Activated CD8-positive, alpha-beta memory T cell treated with anti-CD3 and anti-CD28 coated beads, Interleukin-2, amount 50 U/mL, for 4 hours (primary cell): Measurements from ENCODE around the gene F12.
"Not testable (repeated sequence)": the region's sequence is repeated elsewhere in the genome, so short reads cannot be mapped to it uniquely, and the experiment has no call there.

Source experiments
- DNase-seq: peaks from one replicate; pipeline ENCODE4 v3.0.0-alpha.2; 2020

The F12 gene

DNA sequence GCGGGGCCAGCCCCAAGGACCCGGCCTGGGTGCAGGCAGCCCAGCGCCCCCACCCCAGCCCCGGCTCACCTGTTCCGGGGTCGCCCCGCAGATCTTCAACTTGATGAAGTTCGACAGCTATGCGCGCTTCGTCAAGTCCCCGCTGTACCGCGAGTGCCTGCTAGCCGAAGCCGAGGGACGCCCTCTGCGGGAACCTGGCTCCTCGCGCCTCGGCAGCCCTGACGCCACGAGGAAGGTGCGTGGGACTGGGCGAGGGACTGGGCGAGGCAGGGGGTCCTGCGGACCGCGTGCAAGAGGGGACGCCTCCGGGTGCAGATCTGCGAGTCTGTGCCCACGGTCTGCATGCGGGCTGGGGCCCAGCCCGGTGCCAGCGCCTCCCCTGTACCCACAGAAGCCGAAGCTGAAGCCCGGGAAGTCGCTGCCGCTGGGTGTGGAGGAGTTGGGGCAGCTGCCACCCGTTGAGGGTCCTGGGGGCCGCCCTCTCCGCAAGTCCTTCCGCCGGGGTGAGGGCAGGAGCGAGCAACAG, 42.0 kb downstream of the F12 start:
- DNase-seq: no peak

DNA sequence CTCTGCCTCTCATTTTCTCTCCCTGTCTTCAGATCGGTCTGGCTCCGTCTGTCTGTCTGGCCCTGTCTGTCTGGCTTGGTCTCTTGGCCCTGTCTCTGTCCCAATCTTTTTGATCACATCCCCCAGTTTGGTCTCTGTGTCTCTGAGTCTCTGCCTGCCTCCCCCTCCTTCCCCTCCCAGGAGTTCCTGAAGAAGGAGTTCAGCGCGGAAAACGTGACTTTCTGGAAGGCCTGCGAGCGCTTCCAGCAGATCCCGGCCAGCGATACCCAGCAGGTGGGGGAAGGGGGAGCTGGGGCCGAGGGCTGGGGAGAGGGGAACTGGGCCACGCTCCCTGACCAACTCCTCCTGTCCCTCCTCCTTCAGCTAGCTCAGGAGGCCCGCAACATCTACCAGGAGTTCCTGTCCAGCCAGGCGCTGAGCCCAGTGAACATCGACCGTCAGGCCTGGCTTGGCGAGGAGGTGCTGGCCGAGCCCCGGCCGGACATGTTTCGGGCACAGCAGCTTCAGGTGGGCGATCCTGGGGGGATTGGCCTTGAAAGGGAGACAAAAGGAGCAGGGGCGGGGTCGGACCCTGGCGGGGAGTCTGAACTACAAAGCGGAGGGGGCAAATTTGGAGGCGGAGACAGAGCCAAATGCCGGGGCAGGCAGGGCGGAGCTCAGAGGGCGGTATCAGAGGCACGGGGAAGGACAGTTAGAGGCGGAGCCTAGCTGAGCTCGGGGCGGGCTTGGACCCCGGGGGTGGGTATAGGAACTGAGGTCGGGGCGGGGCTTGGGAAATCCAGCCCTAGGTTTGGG, 42.6 kb downstream of the F12 start:
- DNase-seq: no peak

DNA sequence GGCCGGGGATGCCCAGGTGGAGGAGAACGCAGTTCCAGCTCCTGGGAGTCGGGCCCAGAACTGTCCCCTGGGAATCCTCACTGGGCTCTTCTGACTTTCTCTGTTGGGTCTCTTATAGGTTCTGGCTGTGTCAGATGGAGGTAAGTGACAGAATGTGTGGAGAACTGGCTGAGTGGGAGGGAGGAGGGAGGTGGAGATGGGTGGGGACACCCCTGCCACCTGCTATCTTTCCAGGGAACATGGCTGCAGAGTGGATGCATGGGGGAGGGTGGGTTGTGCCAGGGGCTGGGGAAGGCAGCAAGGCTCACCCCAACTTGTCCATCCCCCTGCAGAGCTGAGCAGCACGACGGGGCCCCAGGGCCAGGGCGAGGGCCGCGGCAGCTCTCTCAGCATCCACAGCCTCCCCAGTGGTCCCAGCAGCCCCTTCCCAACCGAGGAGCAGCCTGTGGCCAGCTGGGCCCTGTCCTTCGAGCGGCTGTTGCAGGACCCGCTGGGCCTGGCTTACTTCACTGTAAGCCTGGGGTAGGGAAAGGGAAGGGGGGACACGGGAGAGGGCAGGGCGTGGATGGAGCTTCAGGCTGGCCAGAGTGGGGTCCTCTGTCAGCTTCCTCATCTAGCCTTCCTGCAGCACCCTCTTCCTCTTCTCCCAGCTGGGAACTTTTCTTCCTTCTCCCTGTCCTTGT, 43.4 kb downstream of the F12 start:
- DNase-seq: no peak

DNA sequence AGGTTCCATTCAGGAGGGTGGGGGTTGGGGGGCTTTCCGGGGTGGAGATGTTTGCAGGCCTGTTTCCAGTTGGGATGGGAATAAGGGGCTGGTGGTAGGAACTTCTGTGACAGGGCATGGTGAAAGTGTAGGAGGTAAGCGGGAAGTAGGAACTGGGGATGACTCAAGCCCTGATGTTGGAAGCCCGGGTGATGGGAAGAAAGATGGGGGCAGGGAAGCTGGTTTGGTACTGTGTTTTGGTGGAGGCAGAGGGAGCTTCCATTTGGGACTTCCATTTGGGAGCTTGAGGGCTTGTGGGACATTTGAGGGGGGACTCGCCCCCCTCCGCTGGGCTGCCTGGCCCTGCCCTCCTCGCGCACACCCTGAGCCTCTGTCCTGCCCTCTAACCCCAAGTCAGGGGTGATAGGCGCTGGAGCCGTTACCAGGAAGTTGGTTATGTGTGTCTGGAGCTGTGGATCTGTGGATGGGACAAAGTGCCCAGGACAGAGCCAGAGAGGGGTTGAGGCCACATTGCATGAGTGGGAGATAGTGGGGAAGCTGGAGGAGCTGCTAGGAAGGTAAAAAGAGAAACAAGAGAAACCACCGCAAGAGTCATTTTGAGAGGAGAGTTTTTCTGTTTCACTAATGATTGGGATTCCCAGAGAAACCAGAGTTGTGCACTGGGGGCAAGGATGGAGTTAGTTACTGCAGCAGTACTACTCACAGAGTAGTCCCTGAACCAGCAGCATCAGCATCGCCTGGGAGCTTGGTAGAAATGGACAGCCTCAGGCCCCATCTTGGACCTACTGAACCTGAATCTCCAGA, 45.0 kb downstream of the F12 start:
- DNase-seq: no peak

DNA sequence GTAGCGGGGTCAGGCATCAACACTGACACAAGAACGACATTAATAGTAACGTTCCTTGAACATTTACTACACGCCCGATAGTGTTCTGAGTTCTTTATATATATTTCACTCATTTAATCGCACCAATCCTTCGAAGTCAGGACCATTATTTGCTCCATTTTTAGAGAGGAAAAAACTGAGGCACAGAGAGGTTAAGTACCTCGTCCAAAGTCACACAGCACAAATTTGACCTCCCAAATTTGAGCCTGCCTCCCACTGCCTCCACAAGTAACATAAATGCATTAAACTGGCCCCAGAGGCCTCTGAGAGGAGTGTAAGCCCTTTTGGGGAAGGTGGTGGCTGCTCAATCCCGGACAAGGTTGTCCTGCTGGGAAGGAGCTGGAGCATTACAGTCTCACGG, 45.8 kb downstream of the F12 start:
- no peak for DNase-seq

DNA sequence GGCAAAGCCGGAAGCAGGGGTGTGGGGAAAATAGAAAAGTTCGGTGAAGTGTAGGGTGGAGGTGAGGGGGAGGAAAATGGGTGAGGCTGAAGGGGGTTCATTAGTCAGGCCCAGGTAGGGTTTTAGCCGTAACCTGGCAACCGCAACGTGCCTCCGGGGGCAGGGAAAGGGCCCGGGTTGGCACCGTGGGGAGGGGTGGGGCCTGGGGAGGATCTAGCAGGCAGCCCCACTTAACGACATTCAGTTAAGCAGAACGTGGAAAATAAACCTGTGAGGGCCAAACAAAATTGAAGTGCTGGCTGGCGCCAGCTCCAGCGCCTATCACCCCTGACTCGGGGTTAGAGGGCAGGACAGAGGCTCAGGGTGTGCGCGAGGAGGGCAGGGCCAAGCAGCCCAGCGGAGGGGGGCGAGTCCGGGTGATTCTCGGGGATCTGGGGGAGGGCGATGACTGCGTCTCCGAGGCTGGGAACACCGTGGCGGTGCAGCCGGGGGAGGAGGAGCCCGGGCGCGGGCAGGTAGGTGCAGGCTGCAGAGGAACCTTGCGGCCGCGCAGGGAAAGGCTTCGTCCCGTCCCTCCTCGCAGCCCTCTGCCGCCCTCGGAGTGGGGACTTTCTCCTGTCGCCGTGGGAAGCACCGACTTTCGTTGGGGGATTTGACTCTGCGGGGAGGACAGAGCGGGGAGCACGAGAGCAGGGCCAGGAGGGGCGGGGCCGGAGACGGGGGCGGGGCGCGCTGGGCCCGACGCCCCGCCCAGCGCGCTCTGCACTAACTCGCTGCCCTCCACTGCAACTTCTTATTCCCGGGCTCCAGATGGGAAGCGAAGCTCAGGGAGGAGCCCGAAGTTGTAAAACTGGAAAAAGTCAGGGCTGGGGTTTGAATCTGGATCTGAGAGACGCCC, 46.5 kb downstream of the F12 start:
- peak; percentile 70 for DNase-seq

DNA sequence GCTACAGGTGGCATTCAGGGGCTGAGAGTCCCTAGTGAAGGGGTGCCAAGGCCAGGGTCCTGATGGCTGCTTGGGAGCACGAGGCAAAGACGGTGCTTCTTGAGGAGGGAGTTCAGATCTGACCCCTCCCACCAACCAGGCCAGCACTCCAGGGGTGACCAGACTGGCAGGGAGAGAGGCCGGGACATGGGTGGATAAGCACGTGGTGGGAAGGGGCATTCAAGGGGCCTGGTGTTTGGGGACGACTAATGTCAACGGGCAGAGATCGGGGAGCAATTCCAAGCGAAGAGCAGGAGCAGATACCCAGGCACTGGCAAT, 47.1 kb downstream of the F12 start:
- no peak for DNase-seq

DNA sequence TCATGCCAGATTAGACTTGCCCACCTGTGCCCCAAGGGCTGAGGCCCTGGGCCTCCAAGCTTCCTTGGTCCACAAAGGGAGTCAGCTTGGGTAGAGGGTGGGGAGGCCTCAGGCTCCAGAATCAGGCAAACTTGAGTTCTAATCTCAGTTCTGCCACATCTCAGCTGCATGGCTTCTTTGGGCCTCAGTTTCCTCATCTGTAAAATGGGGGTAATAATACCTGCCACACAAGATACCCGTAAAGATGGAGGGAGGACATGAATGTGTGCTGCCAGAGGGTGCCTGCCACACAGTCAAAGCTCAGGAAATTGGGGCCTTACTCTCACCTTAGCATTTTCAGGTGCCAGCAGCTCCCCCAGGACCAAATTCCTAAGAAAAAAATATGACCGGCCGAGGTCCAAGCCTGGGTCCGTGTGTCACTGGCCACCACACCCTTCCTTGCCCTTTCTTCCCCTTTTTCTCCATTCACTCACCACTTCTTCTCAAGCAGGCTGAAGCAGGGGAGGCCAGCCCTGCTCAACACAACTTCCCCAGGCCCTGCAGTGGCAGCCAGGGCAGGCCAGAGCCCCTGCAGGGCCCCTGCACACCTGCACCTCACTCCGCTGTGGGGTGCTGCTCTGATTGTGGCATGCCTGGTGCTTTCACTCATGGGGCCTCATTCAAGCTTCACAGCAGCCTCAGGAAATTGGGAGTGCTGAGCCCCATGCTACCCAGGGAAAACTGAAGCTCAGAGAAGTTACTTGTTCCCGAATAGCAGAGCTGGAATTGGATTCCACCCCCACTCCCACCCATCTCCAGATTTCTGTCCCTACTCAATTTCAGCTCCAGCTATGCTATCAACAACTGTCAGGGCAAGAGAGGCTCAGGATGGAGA, 47.7 kb downstream of the F12 start:
- DNase-seq: no peak

DNA sequence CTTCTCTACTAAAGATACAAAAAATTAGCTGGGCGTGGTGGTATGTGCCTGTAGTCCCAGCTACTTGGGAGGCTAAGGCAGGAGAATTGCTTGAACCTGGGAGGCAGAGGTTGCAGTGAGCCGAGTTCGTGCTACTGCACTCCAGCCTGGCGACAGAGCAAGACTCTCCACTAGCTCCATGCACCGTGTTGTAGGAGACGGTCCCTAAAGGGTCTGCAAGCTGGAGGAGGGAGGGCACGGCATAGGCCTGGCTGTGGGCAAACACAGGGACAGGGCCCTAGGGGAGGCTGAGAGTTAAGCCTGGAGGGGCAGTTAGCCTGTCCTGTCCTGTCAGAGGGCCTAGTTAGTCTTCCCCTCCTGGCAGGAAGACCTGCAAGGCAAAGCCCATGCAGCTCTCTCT, 48.6 kb downstream of the F12 start:
- not testable (repeated sequence) for DNase-seq

DNA sequence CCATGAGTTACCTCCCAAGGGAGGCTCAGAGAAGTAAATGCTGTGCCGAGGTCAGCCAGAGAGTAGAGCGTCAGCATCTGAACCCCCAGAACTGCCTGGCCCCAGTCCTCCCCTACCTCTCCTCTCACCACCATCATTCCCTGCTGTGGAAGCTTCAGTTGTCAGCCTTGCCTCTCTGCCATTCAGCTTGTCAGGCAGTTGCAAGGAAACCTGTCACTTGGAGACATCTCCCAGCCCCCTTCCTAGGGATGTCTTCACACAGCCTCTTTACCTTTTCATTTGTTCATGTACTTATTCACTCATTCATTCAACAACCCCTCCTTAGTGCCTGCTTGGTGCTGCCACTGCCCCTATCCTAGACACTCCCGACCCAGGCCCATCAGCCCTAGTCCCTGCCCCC, 49.5 kb downstream of the F12 start:
- DNase-seq: no peak

DNA sequence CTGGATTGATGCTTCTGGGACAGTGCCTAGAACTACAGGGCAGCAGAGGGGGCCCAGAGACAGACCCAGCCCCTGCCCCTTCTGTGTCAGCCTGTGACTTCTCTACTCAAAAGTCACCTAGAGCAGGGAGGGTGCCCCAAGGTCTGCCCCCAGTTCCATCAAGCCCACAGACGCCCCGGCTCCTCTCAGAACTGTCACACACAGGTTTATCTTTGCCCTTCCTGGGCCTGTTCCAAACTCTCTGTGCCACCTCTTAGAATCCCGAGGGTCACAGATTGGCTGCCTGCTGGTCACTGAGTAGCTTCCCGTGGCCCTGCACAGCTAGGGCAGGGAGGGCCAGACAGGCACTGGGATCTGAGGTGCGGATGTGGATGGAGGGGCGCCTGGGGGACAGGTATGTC, 49.9 kb downstream of the F12 start:
- DNase-seq: no peak

DNA sequence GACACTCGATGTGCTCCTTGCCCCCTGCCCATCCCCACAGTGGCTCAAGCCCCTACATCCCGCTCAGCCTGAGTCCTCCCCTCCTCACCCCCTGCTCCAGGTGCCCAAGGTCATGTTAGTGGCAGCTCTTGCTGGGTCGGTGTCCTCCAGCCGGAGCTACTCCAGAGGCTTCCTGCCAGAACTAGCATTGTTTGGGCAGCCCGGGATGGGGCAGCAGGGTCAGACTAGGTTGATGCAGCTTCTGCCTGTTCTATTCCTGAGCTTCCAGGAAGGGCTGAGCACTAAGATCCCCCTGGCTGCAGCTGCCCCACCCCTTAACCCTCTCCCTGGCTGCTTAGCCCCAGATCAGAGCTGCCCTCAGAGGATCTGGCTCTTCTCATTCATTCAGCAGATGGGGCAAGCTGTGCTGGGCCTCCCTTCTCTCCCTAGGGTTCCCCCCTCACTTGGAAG, 51.0 kb downstream of the F12 start:
- no peak for DNase-seq

DNA sequence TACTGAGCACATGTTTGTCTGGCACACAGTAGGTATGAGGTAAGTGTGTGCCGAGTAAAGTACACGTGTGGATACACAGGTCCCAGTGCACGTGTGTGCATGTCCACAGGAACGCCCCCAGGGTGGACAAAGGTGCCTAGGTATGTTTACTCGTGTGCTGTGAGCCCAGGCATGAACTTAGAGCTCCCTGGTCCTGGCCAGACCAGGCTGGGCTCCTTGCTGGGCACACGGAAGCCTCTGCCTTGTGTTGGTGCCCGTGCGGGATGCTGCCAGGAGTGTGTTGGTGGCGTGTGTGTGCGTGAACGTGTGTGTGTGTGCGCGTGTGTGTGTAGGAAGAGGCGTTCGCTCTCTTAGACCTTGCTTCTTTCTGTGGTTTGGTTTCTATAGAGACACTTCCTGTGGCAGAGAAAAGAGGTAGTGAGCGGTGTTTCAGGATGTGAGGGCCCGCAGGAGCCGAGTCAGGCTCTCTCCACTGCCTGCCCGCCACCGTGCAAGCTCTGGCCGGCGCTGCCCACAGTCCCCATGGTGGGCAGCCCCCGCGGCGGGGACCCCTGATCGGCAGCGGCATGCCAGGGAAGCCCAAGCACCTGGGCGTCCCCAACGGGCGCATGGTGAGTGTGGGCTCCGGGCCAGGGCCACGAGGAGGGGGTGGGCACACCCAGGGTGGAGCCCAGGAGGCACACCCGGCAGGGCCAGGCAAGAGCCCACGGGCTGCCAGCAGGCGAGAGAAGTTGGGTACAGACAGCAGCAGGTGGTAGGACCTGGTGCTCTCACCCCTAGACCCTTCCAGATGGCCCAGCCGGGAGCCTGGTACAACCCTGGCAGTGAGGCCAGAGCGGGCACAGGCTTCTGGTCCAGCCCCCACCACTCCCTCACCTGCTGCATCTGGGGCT, 51.7 kb downstream of the F12 start, which contains the start of gene RGS14:
RGS14 (plus strand) TSS at position 466 of the 893 bp plus-strand sequence; CDS start at position 567, 101 bp downstream.
- peak; percentile 67 for DNase-seq

DNA sequence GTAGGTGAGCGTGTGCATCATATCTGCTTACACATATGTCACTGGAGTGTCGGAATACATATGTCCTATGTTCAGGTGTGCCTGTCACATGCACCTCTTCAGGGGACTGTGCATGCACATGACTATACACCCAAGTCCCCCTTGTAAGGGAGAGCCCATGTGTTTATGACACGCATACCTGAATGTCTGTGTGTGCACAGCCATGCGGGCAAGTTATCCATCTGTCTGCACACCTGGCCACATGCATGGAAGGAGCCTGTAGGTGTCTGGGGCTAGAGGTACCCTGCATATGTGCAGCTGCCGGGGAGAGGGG, 52.3 kb downstream of the F12 start:
- no peak for DNase-seq

DNA sequence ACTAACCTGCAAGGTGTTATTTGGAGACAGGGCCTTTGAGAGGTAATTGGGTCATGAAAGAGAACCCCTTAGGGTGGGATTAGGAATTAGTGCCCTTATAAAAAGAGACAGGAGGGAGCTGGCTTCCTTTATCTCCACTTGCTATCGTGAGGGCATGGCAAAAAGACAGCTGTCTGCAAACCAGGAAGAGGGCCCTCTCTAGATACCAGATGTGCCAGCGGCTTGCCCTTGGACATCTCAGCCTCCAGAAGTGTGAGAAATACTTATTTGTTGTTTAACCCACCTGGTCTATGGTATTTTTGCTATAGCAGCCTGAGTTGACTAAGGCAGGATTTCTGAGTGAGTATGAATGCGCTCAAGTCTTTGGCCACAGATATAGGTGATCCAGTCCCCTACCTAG, 52.6 kb downstream of the F12 start:
- no peak for DNase-seq

DNA sequence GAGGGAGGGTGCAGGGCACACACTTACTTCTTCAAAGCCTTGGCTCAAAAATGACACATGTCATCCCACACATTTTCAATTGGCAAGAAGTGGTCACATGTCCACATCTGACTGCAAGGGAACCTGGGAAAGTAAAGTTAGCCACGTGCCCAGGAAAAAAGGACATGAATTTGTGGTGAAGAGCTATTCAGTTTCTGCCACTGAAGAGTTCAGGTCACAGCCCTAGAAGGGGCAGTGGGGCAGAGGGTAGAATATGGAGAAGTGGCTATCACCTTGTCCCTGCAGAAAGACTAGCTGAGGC, 53.5 kb downstream of the F12 start:
- DNase-seq: no peak

DNA sequence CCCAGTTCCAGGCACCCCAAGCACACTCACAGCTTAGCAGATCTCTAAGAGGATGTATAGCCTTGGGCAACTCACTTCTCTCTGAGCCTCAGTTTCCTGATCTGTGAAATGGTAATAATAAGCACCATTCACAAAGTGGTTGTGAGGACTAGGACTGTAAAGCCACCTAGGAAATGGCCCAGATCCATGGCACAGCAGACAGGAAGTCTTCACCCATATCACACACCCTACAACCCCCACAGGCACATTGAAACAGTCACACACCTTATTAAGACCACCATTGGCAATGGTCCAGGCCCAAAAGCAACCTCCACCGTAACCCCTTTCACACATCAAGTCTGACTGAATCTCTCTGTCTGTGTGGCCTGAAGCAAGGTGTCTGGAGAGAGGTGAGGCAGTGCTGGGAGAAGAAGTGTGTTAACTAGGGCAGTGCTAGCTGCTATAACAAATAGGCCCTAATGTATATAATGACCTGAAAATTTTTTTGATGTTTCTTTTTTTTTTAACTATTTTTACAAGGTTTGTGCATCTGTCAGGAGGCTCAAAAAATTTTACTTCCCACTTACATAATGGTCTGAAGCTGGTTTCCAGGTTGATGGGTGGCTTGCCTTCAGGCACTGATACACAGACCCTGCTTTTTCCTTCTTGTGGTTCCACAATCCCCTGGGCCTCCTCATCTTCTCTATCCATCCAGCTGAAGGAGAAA, 54.0 kb downstream of the F12 start:
- no peak for DNase-seq

DNA sequence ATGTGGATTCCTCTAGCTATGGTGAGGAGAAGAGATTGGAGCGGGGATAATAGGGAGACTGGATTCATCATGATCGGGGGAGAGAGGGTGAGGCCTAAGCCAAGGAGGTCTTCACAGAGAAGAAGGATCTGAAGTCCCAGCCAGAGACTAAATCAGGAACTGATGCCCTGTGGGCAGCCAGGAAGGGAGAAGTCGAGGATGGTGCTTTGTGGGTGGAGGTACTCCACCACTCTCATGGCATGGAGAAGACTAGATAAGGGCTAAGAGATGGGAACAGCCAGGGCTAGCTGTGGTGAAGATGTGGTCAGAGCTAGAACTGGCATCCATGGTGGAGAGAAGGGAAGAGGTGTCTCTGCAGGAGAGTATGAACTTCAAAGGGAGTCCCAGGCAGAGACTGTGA, 54.7 kb downstream of the F12 start:
- DNase-seq: no peak

DNA sequence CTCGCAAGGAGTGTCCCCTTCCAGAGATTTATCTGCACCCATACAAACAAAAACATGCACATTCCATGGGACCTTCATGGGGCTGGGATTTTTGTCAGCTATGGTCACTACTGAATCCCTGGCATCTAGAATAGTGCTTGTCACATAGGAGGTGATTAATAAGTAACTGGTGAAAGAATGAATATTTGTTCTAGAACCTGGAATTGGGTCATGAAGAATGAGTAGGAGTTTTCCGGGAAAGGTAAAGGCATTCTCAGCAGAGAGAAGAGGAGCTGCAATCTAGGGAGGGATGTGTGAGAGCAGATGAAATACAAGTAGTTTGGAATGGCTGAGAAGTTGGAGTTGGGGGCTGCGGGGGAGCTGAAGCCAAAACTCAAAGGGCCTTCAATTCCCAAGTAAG, 55.1 kb downstream of the F12 start:
- no peak for DNase-seq

DNA sequence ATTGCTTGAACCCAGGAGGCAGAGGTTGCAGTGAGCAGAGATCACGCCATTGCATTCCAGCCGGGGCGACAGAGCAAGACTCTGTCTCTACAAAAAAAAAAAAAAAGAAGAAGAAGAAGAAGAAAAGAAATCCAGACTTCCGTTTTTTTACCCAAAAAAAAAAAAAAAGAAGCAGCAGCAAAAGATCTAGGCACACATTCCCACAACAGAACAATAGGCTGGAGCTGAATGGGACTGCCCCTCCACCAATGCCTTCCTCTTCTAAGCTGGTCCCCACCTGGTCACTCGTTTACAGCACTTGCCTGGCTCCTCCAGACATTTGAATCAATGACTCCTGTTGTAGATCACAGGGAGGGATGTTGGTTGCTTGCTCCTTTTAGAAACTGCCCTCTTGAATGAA, 56.3 kb downstream of the F12 start:
- no peak for DNase-seq
